Lung (tissue), 12 donors: ENCODE data around the gene DOCK3. TPM values are rescaled to one million over a fixed set of nuclear protein-coding genes. Genes with fewer than 3 reads are reported as not detected.
"Not testable (repeated sequence)": the region's sequence is repeated elsewhere in the genome, so short reads cannot be mapped to it uniquely, and the experiment has no call there.

Source experiments
- ATAC-seq: fragments of 200-7000 bp; cut with Tn5 transposase; one replicate; pipeline ENCODE4 v1.9.1; 2020; ENCODE audit warnings: moderate number of reproducible peaks; ENCODE audit not compliant: insufficient read depth, low FRiP score
- DNase-seq, 3 donors: peaks; one replicate each; pipeline ENCODE4 v3.0.0-alpha.2; 2013 to 2017
- H3K27ac ChIP-seq, 2 donors: one replicate each; pipeline ENCODE4 v1.5.1; 2013; ENCODE audit warnings: mild to moderate bottlenecking in 2 of 2, moderate library complexity in 2 of 2, control low read depth in 1 of 2, inconsistent platforms in 1 of 2, low read depth in 1 of 2, low read length in 1 of 2
- H3K27me3 ChIP-seq, 3 donors: one replicate each; pipeline ENCODE4 v1.5.1; 2013; ENCODE audit warnings: low read length in 2 of 3; ENCODE audit not compliant: control insufficient read depth in 3 of 3, insufficient read depth in 3 of 3
- H3K36me3 ChIP-seq, 4 donors: one replicate each; pipeline ENCODE4 v1.5.1; 2013; ENCODE audit warnings: low read length in 4 of 4, mild to moderate bottlenecking in 1 of 4, moderate library complexity in 1 of 4; ENCODE audit not compliant: control insufficient read depth in 4 of 4, insufficient read depth in 4 of 4
- H3K4me1 ChIP-seq, 5 donors: one replicate each; pipeline ENCODE4 v1.5.1; 2013; ENCODE audit warnings: low read length in 5 of 5, mild to moderate bottlenecking in 2 of 5, moderate library complexity in 1 of 5; ENCODE audit not compliant: control insufficient read depth in 5 of 5, insufficient read depth in 5 of 5
- H3K4me3 ChIP-seq: one replicate; pipeline ENCODE4 v1.5.1; 2013; ENCODE audit warnings: mild to moderate bottlenecking, control low read depth, moderate library complexity
- H3K9ac ChIP-seq, 2 donors: one replicate each; pipeline ENCODE4 v1.5.1; 2013; ENCODE audit warnings: low read length in 2 of 2, control low read depth in 1 of 2; ENCODE audit not compliant: insufficient read depth in 1 of 2
- H3K9me3 ChIP-seq, 4 donors: one replicate each; pipeline ENCODE4 v1.5.1; 2013; ENCODE audit warnings: low read length in 3 of 4, mild to moderate bottlenecking in 1 of 4, moderate library complexity in 1 of 4; ENCODE audit not compliant: control insufficient read depth in 4 of 4, insufficient read depth in 3 of 4
- CTCF ChIP-seq: IDR thresholded peaks from 2 replicates; pipeline ENCODE4 v1.5.1; 2012; ENCODE audit warnings: mild to moderate bottlenecking; ENCODE audit errors: control extremely low read depth, extremely low read depth
- WGBS, 2 donors: extraction: QIAGEN DNeasy Blood & Tissue Kit; methylation state at CpG; one replicate each; pipeline ENCODE4 v1.1.7; 2013; 5-methylcytosine and 5-hydroxymethylcytosine counted together
- polyA plus RNA-seq, 2 donors: library from polyadenylated mRNA; stranded (reverse); fragments of 200-250 nt; gene quantifications; one replicate each; pipeline ENCODE4 v1.2.1, GENCODE V29; 2013
- total RNA-seq, 2 donors: library from RNA; depleted of rRNA in 1 of 2; stranded (reverse); fragments of >200 nt in 1 of 2; gene quantifications; one replicate each; pipeline ENCODE4 v1.2.1, GENCODE V29; 2014 to 2021
- donor health status: control.
- donor health status: control.
- donor health status: Bipolar disorder and iron deficiency.
- donor health status: healthy.
- donor health status: DM: yes; HTN: yes; CAD: no.

Gene DOCK3
- total and polyA plus RNA-seq, 4 donors = 0.06 to 1.4 (median 0.34) TPM

- no peaks in the 10 kb centered on the region for H3K4me1 ChIP-seq
- H3K27me3 ChIP-seq = peaks cover 0 to 2% (median 0%) of the 10 kb centered on the region in 3 donors
- H3K4me3 ChIP-seq = no peak overlapping the region
- no peak overlapping the region for H3K27ac ChIP-seq
- no peak for TF ChIP-seq CTCF
- H3K36me3 ChIP-seq = no peaks in the 10 kb centered on the region
- whole genome bisulfite sequencing, 2 donors = 70 to 76% methylated on average over 3 of the region's 3 CpGs
- peaks cover 0 to 12% (median 0%) of the 10 kb centered on the region in 4 donors for H3K9me3 ChIP-seq
- no peak for DNase-seq
- no peak for ATAC-seq
- H3K9ac ChIP-seq = no peak overlapping the region
Observed at GRCh38 chr3:51190827-51191226, 516.1 kb downstream of the DOCK3 start.

- peaks cover 0 to 2% (median 0%) of the 10 kb centered on the region in 3 donors for H3K27me3 ChIP-seq
- ATAC-seq (no peak), DNase-seq (no peak)
- H3K4me3 ChIP-seq = no peak overlapping the region
- H3K4me1 ChIP-seq = no peaks in the 10 kb centered on the region
- TF ChIP-seq CTCF = no peak
- no peak overlapping the region for H3K27ac ChIP-seq
- H3K9ac ChIP-seq = no peak overlapping the region
- peaks cover 0 to 12% (median 0%) of the 10 kb centered on the region in 4 donors for H3K9me3 ChIP-seq
- no peaks in the 10 kb centered on the region for H3K36me3 ChIP-seq
Observed at GRCh38 chr3:51191768-51192167, 517.0 kb downstream of the DOCK3 start.

- H3K9me3 ChIP-seq = peaks cover 0 to 5% (median 2%) of the 10 kb centered on the region in 4 donors
- H3K9ac ChIP-seq = no peak overlapping the region
- no peaks in the 10 kb centered on the region for H3K27me3 ChIP-seq
- no peaks in the 10 kb centered on the region for H3K4me1 ChIP-seq
- WGBS, 2 donors = 86 to 93% methylated on average over 3 of the region's 3 CpGs
- no peak overlapping the region for H3K4me3 ChIP-seq
- no peaks in the 10 kb centered on the region for H3K36me3 ChIP-seq
- ATAC-seq (no peak), DNase-seq (no peak)
- no peak for TF ChIP-seq CTCF
- no peak overlapping the region for H3K27ac ChIP-seq
Observed at GRCh38 chr3:51198477-51198876, 523.8 kb downstream of the DOCK3 start.

- WGBS, 2 donors = 88 to 93% methylated on average over 10 to 13 of the region's 13 CpGs
- not testable (repeated sequence) for H3K4me1 ChIP-seq, H3K9ac ChIP-seq, DNase-seq, H3K36me3 ChIP-seq, H3K27me3 ChIP-seq, H3K27ac ChIP-seq, H3K9me3 ChIP-seq, ATAC-seq, H3K4me3 ChIP-seq
Observed at GRCh38 chr3:51199296-51199695, 524.6 kb downstream of the DOCK3 start.
